NB4 (cell line): ENCODE data around the gene TPRG1L.

Experiments
- DNase-seq: peaks from one replicate; pipeline ENCODE4 v3.0.0; 2010; ENCODE audit warnings: low read depth
- H3K4me3 ChIP-seq: one replicate; pipeline ENCODE4 v1.5.1; 2011; ENCODE audit warnings: mild to moderate bottlenecking, low read depth, low read length, moderate library complexity
- CTCF ChIP-seq: IDR thresholded peaks from one replicate; pipeline ENCODE4 v1.5.1; 2012; ENCODE audit warnings: low read depth, low read length
- MAX ChIP-seq: IDR thresholded peaks from 2 replicates; pipeline ENCODE4 v1.6.1; 2011; ENCODE audit warnings: low read depth, low read length
- MYC ChIP-seq: IDR thresholded peaks from 2 replicates; pipeline ENCODE4 v1.6.1; 2011; ENCODE audit warnings: low read depth, low read length
- POLR2A ChIP-seq: IDR thresholded peaks from 2 replicates; pipeline ENCODE4 v1.6.1; 2011; ENCODE audit warnings: mild to moderate bottlenecking; ENCODE audit not compliant: insufficient read length; ENCODE audit errors: extremely low read depth

TPRG1L gene

GRCh38 chr1:3671371-3672180 is 46.8 kb downstream of the TPRG1L start:
- no peak overlapping the region for H3K4me3 ChIP-seq
- no peak for DNase-seq
- TF ChIP-seq POLR2A (no peak), CTCF (no peak), MAX (no peak), MYC (no peak)

GRCh38 chr1:3672231-3672970 is 47.6 kb downstream of the TPRG1L start:
- TF ChIP-seq MYC (no peak), POLR2A (no peak), CTCF (no peak), MAX (no peak)
- no peak overlapping the region for H3K4me3 ChIP-seq

GRCh38 chr1:3672971-3673361 is 48.2 kb downstream of the TPRG1L start:
- no peak for TF ChIP-seq POLR2A
- no peak for TF ChIP-seq MAX
- no peak for TF ChIP-seq CTCF
- no peak for TF ChIP-seq MYC
- DNase-seq = no peak
- H3K4me3 ChIP-seq = no peak overlapping the region

More at GRCh38 chr1:3672231-3672970, 47.6 kb downstream of the TPRG1L start:
- DNase-seq = no peak

GRCh38 chr1:3673381-3674099 is 48.7 kb downstream of the TPRG1L start:
- no peak for DNase-seq
- TF ChIP-seq POLR2A (no peak), CTCF (no peak), MYC (no peak), MAX (no peak)
- no peak overlapping the region for H3K4me3 ChIP-seq

- no peak for DNase-seq
- TF ChIP-seq CTCF (no peak), POLR2A (no peak), MYC (no peak), MAX (no peak)
- no peak overlapping the region for H3K4me3 ChIP-seq
Observed at GRCh38 chr1:3674100-3675094, 49.6 kb downstream of the TPRG1L start.
